K562 (cell line): ENCODE measurements around the gene KIF5A. TPM values are rescaled to one million over a fixed set of nuclear protein-coding genes. Genes with fewer than 3 reads are reported as not detected.

Experiments used
- ARID1B ChIP-seq: fragments of 450-650 bp; IDR thresholded peaks from 2 replicates; pipeline ENCODE4 v1.6.1; 2016; ENCODE audit warnings: antibody characterized with exemption, mild to moderate bottlenecking, inconsistent platforms
- CEBPB ChIP-seq: fragments of 450-650 bp; IDR thresholded peaks from 2 replicates; pipeline ENCODE4 v1.6.1; 2016; ENCODE audit warnings: missing genetic modification characterization, missing compliant biosample characterization
- EGR1 ChIP-seq: fragments of 450-650 bp; conservative IDR thresholded peaks from 2 replicates; pipeline ENCODE4 v1.6.1; 2017; ENCODE audit warnings: mild to moderate bottlenecking
- GMEB1 ChIP-seq: fragments of 250-450 bp; sonication (Bioruptor Pico); IDR thresholded peaks from 2 replicates; pipeline ENCODE4 v1.4.0; 2020; ENCODE audit warnings: mild to moderate bottlenecking
- HCFC1 ChIP-seq: IDR thresholded peaks from 2 replicates; pipeline ENCODE4 v1.6.1; 2012; ENCODE audit warnings: low read depth, low read length, improper control_type of control experiment
- HMGN3 ChIP-seq: IDR thresholded peaks from 2 replicates; pipeline ENCODE4 v1.6.1; 2011; ENCODE audit warnings: borderline replicate concordance, low read depth, mild to moderate bottlenecking, mixed read lengths, low read length; ENCODE audit not compliant: insufficient read length; ENCODE audit errors: extremely low read depth
- ILK ChIP-seq: fragments of 450-650 bp; IDR thresholded peaks from 2 replicates; pipeline ENCODE4 v1.6.1; 2016; ENCODE audit warnings: missing genetic modification characterization, low read depth, mild to moderate bottlenecking, missing compliant biosample characterization, moderate library complexity, borderline replicate concordance
- KLF13 ChIP-seq: fragments of 450-650 bp; IDR thresholded peaks from 2 replicates; pipeline ENCODE4 v1.6.1; 2016; ENCODE audit warnings: missing genetic modification characterization, low read depth, mild to moderate bottlenecking, missing compliant biosample characterization, moderate library complexity, borderline replicate concordance
- NFATC3 ChIP-seq: fragments of 450-650 bp; IDR thresholded peaks from 2 replicates; pipeline ENCODE4 v1.6.1; 2017; ENCODE audit warnings: mild to moderate bottlenecking
- NR4A1 ChIP-seq, 2 experiments: fragments of 250-450 bp in 1 of 2; fragments of 450-650 bp in 1 of 2; sonication (Bioruptor Pico) in 1 of 2; IDR thresholded peaks; 2 replicates each; pipeline versions ENCODE4 v1.4.0 to v1.6.1; 2016 to 2020; ENCODE audit warnings: mild to moderate bottlenecking in 2 of 2, missing compliant biosample characterization in 1 of 2, missing genetic modification characterization in 1 of 2, moderate library complexity in 1 of 2
- PHB2 ChIP-seq: fragments of 450-650 bp; IDR thresholded peaks from 2 replicates; pipeline ENCODE4 v1.6.1; 2017; ENCODE audit warnings: low read depth
- SIN3B ChIP-seq: fragments of 450-650 bp; IDR thresholded peaks from 2 replicates; pipeline ENCODE4 v1.6.1; 2017; ENCODE audit warnings: low read depth, mild to moderate bottlenecking, moderate library complexity
- SIRT6 ChIP-seq: IDR thresholded peaks from one replicate; pipeline ENCODE4 v1.6.1; 2012; ENCODE audit warnings: low read depth, mild to moderate bottlenecking, control low read depth, inconsistent platforms, low read length, moderate library complexity
- SPI1 ChIP-seq: IDR thresholded peaks from 2 replicates; pipeline ENCODE4 v1.6.1; 2011; ENCODE audit warnings: low read depth, low read length, control low read depth, borderline replicate concordance
- ZKSCAN3 ChIP-seq: fragments of 250-450 bp; sonication (Bioruptor Pico); IDR thresholded peaks from 2 replicates; pipeline ENCODE4 v1.4.0; 2020
- ZNF224 ChIP-seq: sonication (generic); formaldehyde crosslinking; IDR thresholded peaks from 2 replicates; pipeline ENCODE4 v1.8.0; 2022; ENCODE audit warnings: mild to moderate bottlenecking, missing genetic modification reagents
- ZNF583 ChIP-seq: fragments of 250-450 bp; sonication (Bioruptor Pico); IDR thresholded peaks from 2 replicates; pipeline ENCODE4 v1.4.0; 2020
- ZNF592 ChIP-seq: fragments of 450-650 bp; IDR thresholded peaks from 2 replicates; pipeline ENCODE4 v1.6.1; 2017; ENCODE audit warnings: antibody characterized with exemption, mild to moderate bottlenecking
- ZNF707 ChIP-seq: fragments of 250-450 bp; sonication (Bioruptor Pico); conservative IDR thresholded peaks from 2 replicates; pipeline ENCODE4 v1.8.0; 2022; ENCODE audit warnings: inconsistent platforms, mild to moderate bottlenecking, moderate library complexity
- polyA plus RNA-seq, 8 experiments: library from polyadenylated mRNA; depleted of rRNA in 4 of 8; stranded (reverse) in 5 of 8; unstranded in 3 of 8; fragments of >200 nt; fragmentation: Nextera tagmentation in 2 of 8; fragmentation: Illumina TruSeq in 1 of 8; extraction: Ambion mirVana in 2 of 8; extraction: Trizol in 1 of 8; gene quantifications; 2 replicates each; pipeline versions ENCODE4 v1.2.1 to v1.2.3, GENCODE V29; 2011 to 2014; ENCODE audit warnings: inconsistent platforms in 1 of 8, missing spikeins in 1 of 8
- total RNA-seq, 7 experiments: library from RNA; depleted of rRNA in 6 of 7; stranded (reverse); fragments of >200 nt in 6 of 7; fragmentation: Illumina TruSeq in 2 of 7; extraction: Trizol in 2 of 7; gene quantifications; 2 replicates each; pipeline versions ENCODE4 v1.2.1 to v1.2.3, GENCODE V29; 2011 to 2021; ENCODE audit warnings: low replicate concordance in 1 of 7

The KIF5A gene
- total and polyA plus RNA-seq, 9 of the 15 experiments (the other 6 are each of a cell fraction or from before 2014, with no cell fraction given) = 3.4 to 17.7 (median 8.0) TPM

- TF ChIP-seq ILK (tag) = no peak
- TF ChIP-seq ZNF592 = no peak; the same call in 1 of the 2 replicates
- TF ChIP-seq HCFC1 = 0 out of 2 replicates have a peak, but pooled peaks have one; percentile 11
- TF ChIP-seq ZKSCAN3 = no peak
- peak; percentile 55 for TF ChIP-seq CEBPB (tag)
- no peak for TF ChIP-seq SIRT6
- no peak for TF ChIP-seq SPI1
- TF ChIP-seq ARID1B = peak; percentile 17; the same call in 1 of the 2 replicates
- no peak for TF ChIP-seq ZNF224 (CRISPR knock-in tag)
- no peak for TF ChIP-seq SIN3B
- TF ChIP-seq PHB2 = no peak
- TF ChIP-seq NR4A1 (CRISPR knock-in tag; IDR thresholded peaks at IDR 0.05) = no peak
- no peak for TF ChIP-seq NR4A1 (tag; IDR thresholded peaks at IDR 0.05)
- no peak for TF ChIP-seq ZNF583
- TF ChIP-seq GMEB1 (CRISPR knock-in tag) = no peak
- no peak for TF ChIP-seq NFATC3
- TF ChIP-seq KLF13 (tag) = no peak
- no peak for TF ChIP-seq EGR1
- no peak for TF ChIP-seq HMGN3
- TF ChIP-seq ZNF707 (CRISPR knock-in tag) = no peak
Measured at GRCh38 chr12:57548488-57548887, 1.4 kb upstream of the KIF5A start (continued).
